Measurements from ENCODE around the gene RBFOX2. TPM values are rescaled to one million over a fixed set of nuclear protein-coding genes. Genes with fewer than 3 reads are reported as not detected.
A peak's percentile ranks its signal among the peaks of the same experiment; 100 is the strongest.

RBFOX2 gene
- total and polyA plus RNA-seq, 12 donors: 15.7 to 86.6 (median 69.8) TPM

DNA sequence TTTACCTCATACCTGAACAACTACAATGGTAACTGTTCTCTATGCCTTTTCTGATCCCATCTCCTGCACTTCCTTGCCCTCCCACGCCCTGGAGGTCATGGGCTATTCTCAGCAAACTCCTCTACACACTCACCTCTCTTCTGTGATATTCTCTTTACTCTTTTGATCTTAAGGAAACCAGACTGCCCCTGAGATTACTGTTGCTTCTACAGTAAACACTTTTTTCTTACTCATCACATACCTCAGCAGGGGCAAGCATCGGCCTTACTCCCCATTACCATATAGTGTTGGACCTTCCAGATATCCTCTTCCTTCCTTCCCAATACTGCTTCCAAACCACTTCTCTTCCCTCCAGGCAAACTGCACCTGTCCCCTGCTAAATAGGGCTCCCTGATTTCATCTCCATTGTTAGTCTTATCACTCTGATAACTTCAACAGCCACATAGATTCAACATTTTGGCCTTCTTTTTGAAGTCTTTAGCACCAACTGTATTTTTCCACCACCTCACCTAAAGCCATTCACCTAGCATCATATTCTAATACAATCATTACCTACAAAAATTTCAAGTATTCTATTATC is 141.2 kb downstream of the RBFOX2 start:
- Histone ChIP-seq H3K27ac (no peak overlapping the region), H3K4me3 (no peak overlapping the region), H3K9me3 (replicated peaks in 1 of 3) (no peaks in the 10 kb centered on the region), H3K36me3 (replicated peaks in 1 of 2) (no peaks in the 10 kb centered on the region), H3K27me3 (no peaks in the 10 kb centered on the region), H3K4me1 (replicated peaks in 1 of 2) (peaks cover under 1 to 22% of the 10 kb centered on the region in 2 donors)
- TF ChIP-seq, protein P1, sequence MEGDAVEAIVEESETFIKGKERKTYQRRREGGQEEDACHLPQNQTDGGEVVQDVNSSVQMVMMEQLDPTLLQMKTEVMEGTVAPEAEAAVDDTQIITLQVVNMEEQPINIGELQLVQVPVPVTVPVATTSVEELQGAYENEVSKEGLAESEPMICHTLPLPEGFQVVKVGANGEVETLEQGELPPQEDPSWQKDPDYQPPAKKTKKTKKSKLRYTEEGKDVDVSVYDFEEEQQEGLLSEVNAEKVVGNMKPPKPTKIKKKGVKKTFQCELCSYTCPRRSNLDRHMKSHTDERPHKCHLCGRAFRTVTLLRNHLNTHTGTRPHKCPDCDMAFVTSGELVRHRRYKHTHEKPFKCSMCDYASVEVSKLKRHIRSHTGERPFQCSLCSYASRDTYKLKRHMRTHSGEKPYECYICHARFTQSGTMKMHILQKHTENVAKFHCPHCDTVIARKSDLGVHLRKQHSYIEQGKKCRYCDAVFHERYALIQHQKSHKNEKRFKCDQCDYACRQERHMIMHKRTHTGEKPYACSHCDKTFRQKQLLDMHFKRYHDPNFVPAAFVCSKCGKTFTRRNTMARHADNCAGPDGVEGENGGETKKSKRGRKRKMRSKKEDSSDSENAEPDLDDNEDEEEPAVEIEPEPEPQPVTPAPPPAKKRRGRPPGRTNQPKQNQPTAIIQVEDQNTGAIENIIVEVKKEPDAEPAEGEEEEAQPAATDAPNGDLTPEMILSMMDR (IDR thresholded peaks at IDR 0.05): no peak
- TF ChIP-seq POLR2A (IDR thresholded peaks at IDR 0.05): no peak
- no peak for DNase-seq
- WGBS, 4 donors: 88 to 99% (median 94%) methylated on average over 2 of the region's 2 CpGs
- intact Hi-C loops (cut with DNase I): no loop called here

DNA sequence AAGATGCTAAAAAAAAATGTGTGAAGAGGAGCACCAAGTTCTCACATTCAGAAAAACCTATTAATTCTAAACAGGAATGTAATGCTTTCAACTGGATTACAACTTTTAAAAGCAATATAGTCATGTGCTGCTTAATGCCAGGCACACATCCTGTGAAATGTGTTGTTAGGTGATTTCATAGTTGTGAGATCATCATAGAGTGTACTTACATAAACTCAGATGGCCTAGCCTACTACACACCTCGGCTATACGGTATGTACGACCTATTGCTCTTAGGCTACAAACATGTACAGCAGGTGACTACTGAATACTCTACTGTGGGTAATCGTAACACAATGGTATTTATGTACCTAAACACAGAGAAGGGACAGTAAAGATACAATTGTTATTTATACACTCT is 142.3 kb downstream of the RBFOX2 start:
- DNase-seq: no peak
- WGBS, 4 donors: 92 to 100% (median 98%) methylated on average over 4 of the region's 4 CpGs
- no peak for TF ChIP-seq POLR2A (IDR thresholded peaks at IDR 0.05)
- TF ChIP-seq, protein P1 (IDR thresholded peaks at IDR 0.05): no peak
- H3K4me3 ChIP-seq: no peak overlapping the region
- H3K27me3 ChIP-seq: no peaks in the 10 kb centered on the region
- H3K36me3 ChIP-seq (replicated peaks in 1 of 2): no peaks in the 10 kb centered on the region
- no peak overlapping the region for H3K27ac ChIP-seq
- no peaks in the 10 kb centered on the region for H3K9me3 ChIP-seq (replicated peaks in 1 of 3)
- peaks cover 0 to 26% of the 10 kb centered on the region in 2 donors for H3K4me1 ChIP-seq (replicated peaks in 1 of 2)
- intact Hi-C loops (cut with DNase I): no loop called here

- 81 to 90% (median 87%) methylated on average over 2 of the region's 2 CpGs for WGBS, 4 donors
- Histone ChIP-seq H3K27me3 (no peaks in the 10 kb centered on the region), H3K9me3 (replicated peaks in 1 of 3) (no peaks in the 10 kb centered on the region), H3K4me3 (no peak overlapping the region), H3K4me1 (replicated peaks in 1 of 2) (peaks cover 0 to 18% of the 10 kb centered on the region in 2 donors), H3K27ac (no peak overlapping the region), H3K36me3 (replicated peaks in 1 of 2) (no peaks in the 10 kb centered on the region)
- TF ChIP-seq, protein P1 (IDR thresholded peaks at IDR 0.05): no peak
- no peak for TF ChIP-seq POLR2A (IDR thresholded peaks at IDR 0.05)
- DNase-seq: no peak
- intact Hi-C loops (cut with DNase I): no loop called here
Measured at GRCh38 chr22:35884529-35884928, 144.1 kb downstream of the RBFOX2 start.

DNA sequence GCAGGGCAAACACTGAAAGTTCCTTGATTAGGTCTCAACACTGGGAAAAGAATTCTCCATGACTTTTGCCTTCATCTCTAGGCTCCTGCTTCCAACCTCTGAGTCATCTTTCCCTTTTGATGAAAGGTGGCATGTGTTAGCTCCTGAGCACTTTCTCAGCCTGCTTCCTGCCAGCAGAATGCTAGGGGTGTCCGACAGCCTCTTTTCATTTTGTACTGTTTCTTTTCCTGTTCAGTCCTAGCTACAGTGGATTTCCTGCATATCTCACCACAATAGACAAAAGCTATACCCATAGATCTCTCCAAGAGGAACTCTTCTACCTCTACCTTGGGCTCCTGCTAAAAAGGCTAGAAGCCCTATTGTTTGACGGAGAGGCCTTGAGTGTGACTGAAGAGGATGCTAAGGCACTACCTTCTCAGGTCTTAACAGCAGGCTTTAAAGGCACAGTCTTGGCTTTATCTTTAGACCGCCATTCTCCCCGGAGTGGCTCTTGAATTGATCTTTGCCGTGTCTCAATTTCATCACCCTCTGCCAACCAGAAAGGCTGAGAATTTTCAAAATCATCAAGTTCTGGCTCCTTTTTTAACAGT is 145.5 kb downstream of the RBFOX2 start:
- no peak for DNase-seq
- 73 to 79% (median 76%) methylated on average over 5 of the region's 5 CpGs for WGBS, 4 donors
- Histone ChIP-seq H3K27me3 (no peaks in the 10 kb centered on the region), H3K4me3 (no peak overlapping the region), H3K9me3 (replicated peaks in 1 of 3) (no peaks in the 10 kb centered on the region), H3K36me3 (replicated peaks in 1 of 2) (no peaks in the 10 kb centered on the region), H3K27ac (peak overlapping the region in 2 of 5 donors; percentile 10 to 49), H3K4me1 (replicated peaks in 1 of 2) (peaks cover 0 to 14% of the 10 kb centered on the region in 2 donors)
- intact Hi-C loops (cut with DNase I): no loop called here
- no peak for TF ChIP-seq POLR2A (IDR thresholded peaks at IDR 0.05)
- TF ChIP-seq, protein P1 (IDR thresholded peaks at IDR 0.05): no peak

All from adrenal gland (tissue), 12 donors.